H1 (cell line): ENCODE measurements around the gene JADE3. TPM values are rescaled to one million over a fixed set of nuclear protein-coding genes. Genes with fewer than 3 reads are reported as not detected.

ENCODE experiments used
- CTCF ChIA-PET: fragments of 300-600 bp; sonication (Branson Sonifier 250); formaldehyde crosslinking; loops from one replicate; lab custom pipeline; 2021; ENCODE audit not compliant: partially characterized antibody; lab: Charles Lee
- POLR2A ChIA-PET: fragments of 300-600 bp; sonication (Branson Sonifier 250); formaldehyde crosslinking; loops from one replicate; lab custom pipeline; 2021; ENCODE audit warnings: inconsistent platforms; ENCODE audit not compliant: partially characterized antibody; lab: Charles Lee
- DNase-seq, 2 experiments: peaks; one replicate each; pipeline versions ENCODE4 v3.0.0 to v3.0.0-alpha.2; 2010 to 2022; ENCODE audit warnings: low spot score in 2 of 2, low read depth in 1 of 2, mixed read lengths in 1 of 2
- FAIRE-seq: peaks from 2 replicates; lab custom pipeline; 2011; peaks lifted over from hg19 to GRCh38; lab: Jason Lieb, UNC
- H2AFZ ChIP-seq: 2 replicates; pipeline ENCODE4 v1.8.1; 2012; ENCODE audit warnings: low read length, inconsistent platforms
- H2AK5ac ChIP-seq: 2 replicates; pipeline ENCODE4 v1.6.1; 2013; ENCODE audit warnings: low read depth, low read length
- H2BK120ac ChIP-seq: replicated peaks from 2 replicates; pipeline ENCODE3; 2013; ENCODE audit warnings: low read depth, low read length, inconsistent platforms
- H2BK12ac ChIP-seq: 2 replicates; pipeline ENCODE4 v1.6.1; 2013; ENCODE audit warnings: low read depth, low read length
- H2BK15ac ChIP-seq: 2 replicates; pipeline ENCODE4 v1.6.1; 2013; ENCODE audit warnings: low read length
- H2BK20ac ChIP-seq: 2 replicates; pipeline ENCODE4 v1.6.1; 2013; ENCODE audit warnings: low read length
- H2BK5ac ChIP-seq: 2 replicates; pipeline ENCODE4 v1.6.1; 2013; ENCODE audit warnings: low read depth, low read length
- H3K14ac ChIP-seq: 2 replicates; pipeline ENCODE4 v1.6.1; 2013; ENCODE audit warnings: inconsistent platforms; ENCODE audit not compliant: insufficient read length
- H3K18ac ChIP-seq: 2 replicates; pipeline ENCODE4 v1.6.1; 2013; ENCODE audit warnings: low read length; ENCODE audit errors: extremely low read depth
- H3K23ac ChIP-seq: 2 replicates; pipeline ENCODE4 v1.6.1; 2013; ENCODE audit warnings: inconsistent platforms; ENCODE audit not compliant: insufficient read length
- H3K23me2 ChIP-seq: 2 replicates; pipeline ENCODE4 v1.6.1; 2013; ENCODE audit warnings: low read depth, low read length
- H3K27ac ChIP-seq: 2 replicates; pipeline ENCODE4 v1.6.1; 2011; ENCODE audit warnings: low read depth, low read length, inconsistent platforms
- H3K27me3 ChIP-seq, 4 experiments: replicated peaks in 1 of 4; 1 replicate in 1 of 4; 2 replicates in 3 of 4; pipeline versions ENCODE4 v1.6.1 to v1.8.1; 2011 to 2013; ENCODE audit warnings: low read length in 3 of 4, mild to moderate bottlenecking in 3 of 4, inconsistent platforms in 2 of 4, mixed read lengths in 2 of 4, moderate library complexity in 1 of 4; ENCODE audit not compliant: control insufficient read depth in 3 of 4, insufficient read depth in 3 of 4; ENCODE audit errors: extremely low read depth in 1 of 4
- H3K36me3 ChIP-seq, 4 experiments: 2 replicates each; pipeline versions ENCODE4 v1.6.1 to v1.8.1; 2011 to 2013; ENCODE audit warnings: mild to moderate bottlenecking in 4 of 4, low read length in 3 of 4, moderate library complexity in 2 of 4, control low read depth in 1 of 4, inconsistent platforms in 1 of 4; ENCODE audit not compliant: insufficient read depth in 4 of 4, control insufficient read depth in 2 of 4
- H3K4ac ChIP-seq: replicated peaks from 2 replicates; pipeline ENCODE3; 2013; ENCODE audit warnings: low read length, low read depth, mixed read lengths, inconsistent platforms; ENCODE audit not compliant: insufficient read length
- H3K4me1 ChIP-seq, 4 experiments: replicated peaks in 1 of 4; 1 replicate in 1 of 4; 2 replicates in 3 of 4; pipeline versions ENCODE4 v1.6.1 to v1.8.1; 2011 to 2013; ENCODE audit warnings: low read length in 3 of 4, inconsistent platforms in 2 of 4, mixed read lengths in 1 of 4; ENCODE audit not compliant: insufficient read depth in 4 of 4, control insufficient read depth in 3 of 4
- H3K4me2 ChIP-seq, 2 experiments: 2 replicates each; pipeline versions ENCODE4 v1.6.1 to v1.8.1; 2011 to 2013; ENCODE audit warnings: low read depth in 2 of 2, low read length in 2 of 2, control low read depth in 1 of 2, inconsistent platforms in 1 of 2, mild to moderate bottlenecking in 1 of 2; ENCODE audit not compliant: insufficient read depth in 1 of 2
- H3K4me3 ChIP-seq, 4 experiments: fragments of 200-600, 300-600 bp in 1 of 4; sonication (generic), shearing (Covaris generic), sonication (Bioruptor Twin) in 1 of 4; 2 replicates each; pipeline versions ENCODE4 v1.5.1 to v1.8.1; 2011 to 2016; ENCODE audit warnings: low read length in 4 of 4, low read depth in 3 of 4, control low read depth in 2 of 4, inconsistent platforms in 2 of 4, mild to moderate bottlenecking in 2 of 4, mixed read lengths in 1 of 4, moderate library complexity in 1 of 4; ENCODE audit not compliant: insufficient read depth in 2 of 4; ENCODE audit errors: extremely low read depth in 1 of 4
- H3K56ac ChIP-seq: replicated peaks from 2 replicates; pipeline ENCODE3; 2013; ENCODE audit warnings: low read depth, mild to moderate bottlenecking, mixed read lengths, low read length, inconsistent platforms; ENCODE audit not compliant: insufficient read length
- H3K79me1 ChIP-seq: 2 replicates; pipeline ENCODE4 v1.6.1; 2013; ENCODE audit warnings: low read depth, low read length, control low read depth
- H3K79me2 ChIP-seq, 2 experiments: 2 replicates each; pipeline versions ENCODE4 v1.6.1 to v1.8.1; 2012 to 2013; ENCODE audit warnings: low read length in 2 of 2, mild to moderate bottlenecking in 2 of 2, inconsistent platforms in 1 of 2; ENCODE audit not compliant: insufficient read depth in 2 of 2, control insufficient read depth in 1 of 2
- H3K9ac ChIP-seq, 4 experiments: replicated peaks in 1 of 4; 1 replicate in 1 of 4; 2 replicates in 3 of 4; pipeline versions ENCODE4 v1.6.1 to v1.8.1; 2011 to 2013; ENCODE audit warnings: low read depth in 3 of 4, low read length in 3 of 4, control low read depth in 2 of 4, mild to moderate bottlenecking in 2 of 4, moderate library complexity in 2 of 4, inconsistent platforms in 1 of 4; ENCODE audit errors: extremely low read depth in 1 of 4
- H3K9me3 ChIP-seq, 2 experiments: 2 replicates each; pipeline versions ENCODE4 v1.6.1 to v1.8.1; 2012 to 2013; ENCODE audit warnings: mild to moderate bottlenecking in 2 of 2, moderate library complexity in 2 of 2, control low read depth in 1 of 2, inconsistent platforms in 1 of 2, low read depth in 1 of 2, low read length in 1 of 2, mixed read lengths in 1 of 2; ENCODE audit not compliant: insufficient read depth in 2 of 2
- H4K20me1 ChIP-seq, 2 experiments: replicated peaks in 1 of 2; 2 replicates each; pipeline versions ENCODE3 to v1.8.1; 2011 to 2013; ENCODE audit warnings: inconsistent platforms in 2 of 2, low read length in 2 of 2, mild to moderate bottlenecking in 1 of 2; ENCODE audit not compliant: insufficient read depth in 2 of 2, control insufficient read depth in 1 of 2
- H4K5ac ChIP-seq: 2 replicates; pipeline ENCODE4 v1.6.1; 2013; ENCODE audit warnings: low read length, low read depth, mixed read lengths, inconsistent platforms; ENCODE audit not compliant: insufficient read length
- H4K8ac ChIP-seq: 2 replicates; pipeline ENCODE4 v1.8.0; 2013; ENCODE audit warnings: mild to moderate bottlenecking, moderate library complexity, low read length, inconsistent platforms; ENCODE audit not compliant: insufficient read depth; ENCODE audit errors: extremely low read depth
- H4K91ac ChIP-seq: replicated peaks from 2 replicates; pipeline ENCODE3; 2013; ENCODE audit warnings: low read length, mixed read lengths, inconsistent platforms; ENCODE audit not compliant: insufficient read length
- POLR2AphosphoS5 ChIP-seq: IDR thresholded peaks from 2 replicates; pipeline ENCODE4 v1.6.1; 2011; ENCODE audit warnings: low read depth, low read length
- WGBS, 2 experiments: shearing (Covaris generic) in 1 of 2; methylation state at CpG; one replicate each; pipeline versions ENCODE4 v1.1.6 to v1.1.7; 2013 to 2015; ENCODE audit warnings: low lambda C conversion rate in 2 of 2, mixed read lengths in 2 of 2, inconsistent platforms in 1 of 2, low coverage in 1 of 2, missing lambda C conversion rate in 1 of 2; ENCODE audit not compliant: insufficient replicate concordance in 2 of 2, insufficient coverage in 1 of 2, insufficient read length in 1 of 2; ENCODE audit errors: extremely low coverage in 1 of 2, missing lambda C conversion rate in 1 of 2; 5-methylcytosine and 5-hydroxymethylcytosine counted together
- polyA plus RNA-seq, 7 experiments: library from polyadenylated mRNA; depleted of rRNA in 3 of 7; stranded (reverse) in 5 of 7; unstranded in 2 of 7; fragments of >200 nt in 5 of 7; fragments of 200-250 nt in 2 of 7; gene quantifications; 1 replicate in 5 of 7; 2 replicates in 1 of 7; 4 replicates in 1 of 7; pipeline versions ENCODE4 v1.2.1 to v1.2.3, GENCODE V29; 2011 to 2013; ENCODE audit warnings: missing spikeins in 2 of 7, mixed read lengths in 2 of 7
- total RNA-seq: library from RNA; stranded (reverse); fragmentation: NEBNext Ultra II Directional; extraction: Animal tissue kit (Norgen Biotek cat#: 25700); gene quantifications from 2 replicates; pipeline ENCODE4 v1.2.1, GENCODE V29; 2021

JADE3 gene
- total and polyA plus RNA-seq, 2 of the 8 experiments (the other 6 are each of a cell fraction or from before 2014, with no cell fraction given) = 6.9 to 21.5 TPM

DNA sequence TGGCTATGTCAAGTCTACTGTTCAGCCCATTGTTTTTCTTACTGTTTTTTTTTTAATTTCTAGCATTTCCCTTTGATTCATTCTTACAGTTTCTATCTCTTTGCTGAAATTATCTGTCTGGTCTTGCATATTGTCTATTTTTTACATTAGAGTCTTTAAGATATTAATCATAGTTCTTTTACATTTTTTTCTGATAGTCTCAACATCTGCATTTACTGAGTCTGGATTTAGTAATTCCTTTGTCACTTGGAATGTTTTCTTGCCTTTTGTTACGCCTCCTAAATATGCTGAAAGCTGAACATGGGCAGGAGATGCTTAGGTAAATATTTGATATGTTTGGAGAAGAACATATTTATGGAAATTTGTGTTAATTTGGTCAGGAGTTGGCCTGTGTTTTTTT is 10.4 kb downstream of the JADE3 start:
- no peaks in the 10 kb centered on the region for H3K23me2 ChIP-seq
- no peak for TF ChIP-seq POLR2AphosphoS5
- TF ChIP-seq, all 59 proteins: peak for 0
- Histone ChIP-seq H3K79me1 (0 out of 2 replicates have a peak, but pooled peaks cover 1% of the 10 kb centered on the region), H3K4me2 (no peak overlapping the region), H3K27ac (no peak overlapping the region), H2BK120ac (no peak overlapping the region), H4K91ac (no peak overlapping the region), H4K20me1 (no peaks in the 10 kb centered on the region), H3K27me3 (no peaks in the 10 kb centered on the region), H3K14ac (no peak overlapping the region), H3K23ac (no peak overlapping the region), H2AK5ac (no peak overlapping the region), H4K8ac (no peak overlapping the region), H2BK5ac (no peak overlapping the region), H3K4ac (no peak overlapping the region), H2AFZ (no peak overlapping the region), H4K5ac (no peak overlapping the region), H3K9ac (no peak overlapping the region), H3K79me2 (peaks cover 5 to 87% of the 10 kb centered on the region in 2 experiments; a peak in 3 of 4 replicates), H2BK15ac (no peak overlapping the region), H3K4me1 (0 out of 7 replicates have a peak, but pooled peaks cover 0 to 3% (median 0%) of the 10 kb centered on the region in 4 experiments), H3K4me3 (no peak overlapping the region), H3K18ac (no peak overlapping the region), H2BK20ac (no peak overlapping the region), H2BK12ac (no peak overlapping the region), H3K9me3 (0 out of 4 replicates have a peak, but pooled peaks cover 0 to 3% of the 10 kb centered on the region in 2 experiments), H3K56ac (no peak overlapping the region), H3K36me3 (no peaks in the 10 kb centered on the region; a peak in 2 of 8 replicates)
- FAIRE-seq (no peak), DNase-seq (no peak)
- ChIA-PET CTCF (interaction anchor here (1.0 kb wide), 1 partner anchor 19 kb away, joined by 4 read pairs; no protein-coding TSS in a partner anchor), POLR2A (no interaction called here)
- WGBS, 2 experiments = 75% methylated on average over 1 of the region's 1 CpG; no CpG with 5 or more reads in 1 of the 2 experiments
